ENCODE measurements around the gene GABRB1.

DNA sequence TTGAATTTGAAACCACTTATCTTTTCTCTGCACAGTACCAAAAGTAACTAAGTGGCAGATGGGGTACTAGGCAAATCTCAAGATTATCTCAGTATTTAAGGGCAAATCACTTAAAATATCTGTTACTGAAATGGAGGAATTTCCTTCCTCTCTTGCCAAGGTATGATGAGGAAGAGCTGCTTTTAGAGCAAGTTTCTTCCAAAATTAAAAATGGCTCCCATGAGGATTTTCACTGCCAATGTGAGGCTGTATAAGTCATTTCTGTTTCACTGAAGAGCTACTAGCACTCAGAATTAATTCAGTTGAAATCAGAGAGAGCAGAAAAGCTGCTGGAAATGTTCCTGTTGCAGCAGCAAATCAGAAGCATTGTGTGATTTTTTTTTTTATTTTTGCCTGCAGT lies 43.4 kb downstream of the GABRB1 start:
- TF ChIP-seq CTCF (IDR thresholded peaks at IDR 0.05; ENCODE audit: poor library complexity) (no peak), EZH2phosphoT487 (IDR thresholded peaks at IDR 0.05; ENCODE audit: low read depth, severe bottlenecking, unreplicated experiment) (no peak)
